ENCODE data around the gene ROBO3.

ROBO3 gene

GRCh38 chr11:124875943-124876817 lies 10.9 kb downstream of the ROBO3 start:
- DNase-seq (ENCODE audit: insufficient read length, low spot score) (peak; percentile 91), FAIRE-seq (peak; percentile 89)

GRCh38 chr11:124876818-124877630 lies 11.8 kb downstream of the ROBO3 start:
- no peak for FAIRE-seq
- no peak for DNase-seq (ENCODE audit: insufficient read length, low spot score)

DNA sequence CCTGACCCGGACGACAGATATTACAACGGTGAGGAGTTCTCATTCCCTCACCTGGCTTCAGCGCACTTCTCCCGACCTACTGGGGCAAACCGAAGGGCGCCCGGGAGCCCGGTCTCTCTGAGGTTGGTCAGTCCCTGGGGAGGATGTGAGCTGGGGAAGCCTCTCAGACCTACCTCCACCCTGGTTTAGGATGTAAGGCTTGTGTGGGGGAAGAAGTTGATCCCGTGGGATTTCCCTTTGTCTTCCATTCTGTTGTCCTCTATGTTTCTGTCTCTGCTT lies 12.3 kb downstream of the ROBO3 start:
- FAIRE-seq (no peak), DNase-seq (ENCODE audit: insufficient read length, low spot score) (no peak)

- DNase-seq (ENCODE audit: insufficient read length, low spot score), result no peak
- no peak for FAIRE-seq
Observed at GRCh38 chr11:124877910-124878758, 12.9 kb downstream of the ROBO3 start.

- no peak for FAIRE-seq
- no peak for DNase-seq (ENCODE audit: insufficient read length, low spot score)
Observed at GRCh38 chr11:124878759-124879492, 13.7 kb downstream of the ROBO3 start.

DNA sequence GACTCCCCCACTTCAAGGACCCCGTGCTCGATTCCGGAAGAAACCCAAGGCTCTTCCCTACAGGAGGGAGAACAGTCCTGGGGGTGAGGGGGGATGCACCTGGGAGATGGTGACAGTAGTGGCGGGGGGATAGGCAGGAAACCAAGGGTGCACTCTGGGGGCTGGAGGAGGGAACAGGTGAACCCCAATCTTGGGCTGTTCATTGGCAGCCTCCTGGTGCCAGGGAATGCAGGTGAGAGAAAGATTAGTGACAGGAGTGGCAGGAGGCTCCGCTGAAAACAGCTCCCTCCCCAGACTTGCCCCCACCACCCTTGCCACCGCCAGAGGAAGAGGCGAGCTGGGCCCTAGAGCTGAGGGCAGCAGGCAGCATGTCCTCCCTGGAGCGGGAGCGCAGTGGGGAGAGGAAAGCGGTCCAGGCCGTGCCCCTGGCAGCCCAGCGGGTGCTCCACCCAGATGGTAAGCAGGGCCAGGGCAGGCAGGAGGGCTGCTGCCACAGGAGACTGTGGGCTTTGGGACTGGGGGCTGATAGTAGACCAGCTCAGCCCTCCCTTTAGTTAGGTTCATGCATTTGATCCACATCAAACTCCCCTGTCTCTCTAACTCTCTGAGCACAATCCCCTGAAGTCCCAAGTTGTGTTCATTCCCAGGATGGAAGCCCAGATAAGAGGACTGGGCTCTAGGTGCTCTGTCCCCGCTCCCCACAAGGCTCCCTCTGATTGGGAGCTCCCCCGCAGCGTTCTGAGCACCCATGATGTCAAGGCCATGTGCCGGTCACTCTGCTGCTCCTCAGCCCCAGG lies 14.5 kb downstream of the ROBO3 start:
- no peak for FAIRE-seq

GRCh38 chr11:124880290-124880611 lies 15.0 kb downstream of the ROBO3 start:
- FAIRE-seq (no peak), DNase-seq (ENCODE audit: insufficient read length, low spot score) (no peak)

More for the DNA sequence above, 14.5 kb downstream of the ROBO3 start:
- no peak for DNase-seq (ENCODE audit: insufficient read length, low spot score)

- no peak for DNase-seq (ENCODE audit: insufficient read length, low spot score)
- FAIRE-seq, result no peak
Observed at GRCh38 chr11:124880958-124881357, 15.7 kb downstream of the ROBO3 start.

GRCh38 chr11:124882339-124883071 lies 17.3 kb downstream of the ROBO3 start:
- FAIRE-seq (no peak), DNase-seq (ENCODE audit: insufficient read length, low spot score) (no peak)

GRCh38 chr11:124884340-124884739 lies 19.1 kb downstream of the ROBO3 start:
- DNase-seq (ENCODE audit: insufficient read length, low spot score) (no peak), FAIRE-seq (no peak)

GRCh38 chr11:124884869-124885479 lies 19.7 kb downstream of the ROBO3 start:
- DNase-seq (ENCODE audit: insufficient read length, low spot score), result no peak
- FAIRE-seq, result no peak

DNA sequence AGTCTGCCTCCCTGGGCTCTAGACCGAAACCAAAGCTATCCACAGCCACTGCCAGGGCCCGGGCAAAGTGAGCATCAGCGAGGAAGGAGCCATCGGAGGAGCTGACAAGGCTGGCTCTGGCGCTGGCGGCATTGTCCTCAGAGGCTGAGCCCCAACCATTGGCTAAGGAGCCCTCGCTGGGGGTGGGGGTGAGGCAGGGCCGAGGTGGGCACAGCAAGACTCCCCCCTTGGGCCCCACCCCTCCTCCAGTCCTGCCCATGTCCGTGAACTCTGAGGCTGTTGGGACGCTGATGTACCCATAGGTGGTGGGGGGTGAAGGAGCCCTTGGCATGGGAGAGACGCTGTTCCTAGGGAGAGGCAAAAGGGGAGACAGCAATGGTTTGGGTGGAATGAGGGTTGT lies 21.2 kb downstream of the ROBO3 start:
- FAIRE-seq (no peak), DNase-seq (ENCODE audit: insufficient read length, low spot score) (no peak)

GRCh38 chr11:124886978-124887666 lies 21.9 kb downstream of the ROBO3 start:
- no peak for DNase-seq (ENCODE audit: insufficient read length, low spot score)
- FAIRE-seq, result no peak

DNA sequence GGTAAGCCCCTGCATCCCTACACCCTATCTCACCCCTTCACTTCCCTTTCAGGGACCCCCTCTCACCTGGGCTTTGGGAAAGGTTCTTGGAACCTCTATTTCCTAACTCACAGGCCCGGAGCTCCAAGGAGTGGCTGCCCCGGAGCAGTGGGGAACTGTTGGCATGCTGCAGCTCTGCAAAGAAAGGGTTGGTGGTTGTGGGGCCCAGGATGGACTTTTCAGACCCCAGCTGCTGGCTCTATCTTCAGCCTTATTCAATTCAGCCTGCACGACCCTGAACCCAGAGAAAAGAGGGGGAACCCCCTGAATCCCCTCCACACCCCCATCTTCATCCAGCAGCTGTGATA lies 22.4 kb downstream of the ROBO3 start:
- FAIRE-seq (no peak), DNase-seq (ENCODE audit: insufficient read length, low spot score) (no peak)

GRCh38 chr11:124889191-124890091 lies 24.2 kb downstream of the ROBO3 start:
- FAIRE-seq (no peak), DNase-seq (ENCODE audit: insufficient read length, low spot score) (no peak)

GRCh38 chr11:124890151-124890550 lies 24.9 kb downstream of the ROBO3 start:
- FAIRE-seq (no peak), DNase-seq (ENCODE audit: insufficient read length, low spot score) (no peak)

DNA sequence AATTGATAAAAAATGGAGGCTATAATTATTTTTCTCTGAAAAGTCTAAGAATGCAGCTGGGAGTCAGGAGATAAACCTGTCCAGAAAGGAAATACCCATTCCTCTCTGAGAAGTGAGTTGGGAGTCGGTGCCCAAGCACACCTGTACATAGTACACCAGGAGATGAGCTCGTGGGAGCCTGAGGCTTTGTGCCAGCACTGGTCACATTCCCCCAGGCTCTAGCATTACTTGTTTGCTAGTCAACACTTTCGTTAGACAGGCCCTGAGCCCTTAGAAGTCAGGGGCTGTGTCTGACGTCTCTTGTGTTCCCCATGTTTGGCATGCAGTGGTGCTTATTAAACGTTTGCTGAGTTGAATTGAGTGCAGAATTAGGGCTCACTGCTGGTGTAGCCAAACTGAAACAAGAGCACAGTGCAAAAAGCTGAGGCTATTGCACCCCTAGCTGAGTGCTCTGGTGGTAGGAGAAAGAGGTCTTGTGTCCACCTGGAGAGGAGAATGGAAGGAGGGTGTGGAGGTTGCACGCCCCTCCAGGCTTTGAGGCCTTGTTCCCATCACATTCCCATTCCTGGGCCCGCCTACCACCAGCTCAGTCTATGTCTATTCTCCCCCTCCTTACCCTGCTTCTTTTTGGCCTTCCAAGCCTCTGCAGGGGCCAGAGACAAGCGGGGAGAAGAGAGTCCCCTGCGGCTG lies 25.6 kb downstream of the ROBO3 start:
- FAIRE-seq, result no peak

More for the DNA sequence above, 25.6 kb downstream of the ROBO3 start:
- no peak for DNase-seq (ENCODE audit: insufficient read length, low spot score)

All from GM19239 (cell line).